ENCODE results near the gene COX11.

GRCh38 chr17:54935471-54935870, 33.0 kb downstream of the COX11 start:
- TF ChIP-seq BRCA1 (IDR thresholded peaks at IDR 0.05; ENCODE audit: low read depth, low read length) (no peak), SP2 (IDR thresholded peaks at IDR 0.05; ENCODE audit: low read length) (no peak), ZNF274 (IDR thresholded peaks at IDR 0.05; ENCODE audit: borderline replicate concordance, extremely low read depth, low read length) (no peak), EZH2 (IDR thresholded peaks at IDR 0.05; ENCODE audit: low read depth, low read length, severe bottlenecking) (no peak), CTCF (IDR thresholded peaks at IDR 0.05; ENCODE audit: control extremely low read depth in 1 of 3, insufficient read depth in 1 of 3, low read depth in 1 of 3, low read length in 3 of 3) (no peak), MAX (IDR thresholded peaks at IDR 0.05) (no peak), CEBPB (IDR thresholded peaks at IDR 0.05; ENCODE audit: low read depth, low read length) (no peak), CREB1 (IDR thresholded peaks at IDR 0.05) (no peak), ATF3 (IDR thresholded peaks at IDR 0.05; ENCODE audit: insufficient read depth, low read depth, low read length) (no peak)

All from H1 (cell line).